K562 (cell line): ENCODE results near the gene ZNF337. TPM values are rescaled to one million over a fixed set of nuclear protein-coding genes. Genes with fewer than 3 reads are reported as not detected.

ENCODE experiments used
- DLX4 ChIP-seq: fragments of 250-450 bp; sonication (Bioruptor Pico); IDR thresholded peaks from 2 replicates; pipeline ENCODE4 v1.6.1; 2021; ENCODE audit warnings: mild to moderate bottlenecking
- GTF3C2 ChIP-seq: IDR thresholded peaks from 3 replicates; pipeline ENCODE4 v1.6.1; 2011; ENCODE audit warnings: borderline replicate concordance, mild to moderate bottlenecking, moderate library complexity; ENCODE audit not compliant: insufficient read length; ENCODE audit errors: extremely low read depth
- LARP7 ChIP-seq: fragments of 450-650 bp; IDR thresholded peaks from 2 replicates; pipeline ENCODE4 v1.6.1; 2016
- MCM5 ChIP-seq: fragments of 450-650 bp; IDR thresholded peaks from 2 replicates; pipeline ENCODE4 v1.6.1; 2016; ENCODE audit warnings: low read depth
- PBX2 ChIP-seq, 2 experiments: IDR thresholded peaks in 1 of 2; conservative IDR thresholded peaks in 1 of 2; 2 replicates each; pipeline ENCODE4 v1.6.1; 2016; ENCODE audit warnings: low read depth in 2 of 2, mild to moderate bottlenecking in 1 of 2, missing compliant biosample characterization in 1 of 2, missing genetic modification characterization in 1 of 2, moderate library complexity in 1 of 2
- RNF219 ChIP-seq: fragments of 250-450 bp; sonication (Bioruptor Pico); IDR thresholded peaks from 2 replicates; pipeline ENCODE4 v1.5.0; 2022; ENCODE audit warnings: mild to moderate bottlenecking
- RREB1 ChIP-seq: fragments of 250-450 bp; sonication (Bioruptor Pico); IDR thresholded peaks from 2 replicates; pipeline ENCODE4 v1.4.0; 2020
- ZBTB1 ChIP-seq: sonication (generic); formaldehyde crosslinking; IDR thresholded peaks from 2 replicates; pipeline ENCODE4 v1.8.1; 2023; ENCODE audit warnings: missing genetic modification reagents, low read depth, mild to moderate bottlenecking, borderline replicate concordance
- ZNF239 ChIP-seq: fragments of 250-450 bp; sonication (Bioruptor Pico); IDR thresholded peaks from 2 replicates; pipeline ENCODE4 v1.4.0; 2020; ENCODE audit warnings: mild to moderate bottlenecking
- ZSCAN29 ChIP-seq: fragments of 450-650 bp; IDR thresholded peaks from 2 replicates; pipeline ENCODE4 v1.6.1; 2017
- polyA plus RNA-seq, 8 experiments: library from polyadenylated mRNA; depleted of rRNA in 4 of 8; stranded (reverse) in 5 of 8; unstranded in 3 of 8; fragments of >200 nt; fragmentation: Nextera tagmentation in 2 of 8; fragmentation: Illumina TruSeq in 1 of 8; extraction: Ambion mirVana in 2 of 8; extraction: Trizol in 1 of 8; gene quantifications; 2 replicates each; pipeline versions ENCODE4 v1.2.1 to v1.2.3, GENCODE V29; 2011 to 2014; ENCODE audit warnings: inconsistent platforms in 1 of 8, missing spikeins in 1 of 8
- total RNA-seq, 7 experiments: library from RNA; depleted of rRNA in 6 of 7; stranded (reverse); fragments of >200 nt in 6 of 7; fragmentation: Illumina TruSeq in 2 of 7; extraction: Trizol in 2 of 7; gene quantifications; 2 replicates each; pipeline versions ENCODE4 v1.2.1 to v1.2.3, GENCODE V29; 2011 to 2021; ENCODE audit warnings: low replicate concordance in 1 of 7

Gene ZNF337
- total and polyA plus RNA-seq, 9 of the 15 experiments (the other 6 are each of a cell fraction or from before 2014, with no cell fraction given), result 0.25 to 5.6 (median 3.5) TPM

GRCh38 chr20:25696371-25697131, at the start of gene ZNF337 (continued):
- TF ChIP-seq RREB1 (CRISPR knock-in tag), result no peak
- TF ChIP-seq DLX4 (CRISPR knock-in tag), result no peak
- TF ChIP-seq MCM5, result no peak
- TF ChIP-seq ZSCAN29, result no peak
- no peak for TF ChIP-seq LARP7
- peak; percentile 33; the same call in 1 of the 2 replicates for TF ChIP-seq ZBTB1
- TF ChIP-seq GTF3C2, result no peak
- TF ChIP-seq RNF219 (CRISPR knock-in tag), result no peak
- no peak for TF ChIP-seq ZNF239 (CRISPR knock-in tag)
- no peak for TF ChIP-seq PBX2 (CRISPR knock-in tag; IDR thresholded peaks at IDR 0.05; ENCODE audit: low read depth)
- TF ChIP-seq PBX2 (tag; conservative IDR thresholded peaks at IDR 0.05; ENCODE audit: low read depth), result no peak
